CD4-positive, CD25-positive, alpha-beta regulatory T cell (primary cell): ENCODE results near the gene PLCXD3. TPM values are rescaled to one million over a fixed set of nuclear protein-coding genes. Genes with fewer than 3 reads are reported as not detected.

Source experiments
- ATAC-seq, 2 donors: fragments of 150-1000 bp; cut with Tn5 transposase; one replicate each; pipeline ENCODE4 v1.10.0; 2021; ENCODE audit warnings: low read depth in 2 of 2, moderate number of reproducible peaks in 2 of 2, moderate library complexity in 1 of 2
- DNase-seq, 3 donors: peaks; one replicate each; pipeline versions ENCODE4 v3.0.0 to v3.0.0-alpha.2; 2012 to 2022; ENCODE audit warnings: mixed read lengths in 1 of 3
- H3K27ac ChIP-seq: one replicate; pipeline ENCODE4 v1.7.0; 2013; ENCODE audit warnings: mild to moderate bottlenecking, low read length; ENCODE audit not compliant: insufficient read depth, poor library complexity, severe bottlenecking
- H3K27me3 ChIP-seq: one replicate; pipeline ENCODE4 v1.7.0; 2013; ENCODE audit warnings: low read length; ENCODE audit not compliant: control insufficient read depth, insufficient read depth
- H3K36me3 ChIP-seq: one replicate; pipeline ENCODE4 v1.7.0; 2013; ENCODE audit warnings: mild to moderate bottlenecking, low read length, moderate library complexity; ENCODE audit not compliant: control insufficient read depth, insufficient read depth
- H3K4me1 ChIP-seq: 2 replicates; pipeline ENCODE4 v1.7.0; 2013; ENCODE audit warnings: mild to moderate bottlenecking, low read length; ENCODE audit not compliant: insufficient read depth, control insufficient read depth, poor library complexity, severe bottlenecking
- H3K4me3 ChIP-seq: one replicate; pipeline ENCODE4 v1.7.0; 2013; ENCODE audit warnings: low read depth, mild to moderate bottlenecking, low read length, moderate library complexity
- H3K9me3 ChIP-seq, 2 experiments: 1 replicate in 1 of 2; 2 replicates in 1 of 2; pipeline ENCODE4 v1.7.0; 2013; ENCODE audit warnings: low read length in 2 of 2, mild to moderate bottlenecking in 1 of 2, moderate library complexity in 1 of 2; ENCODE audit not compliant: control insufficient read depth in 2 of 2
- H3K27ac Mint-ChIP-seq, 3 donors: one replicate each; pipeline ENCODE4 v1.8.0; 2020 to 2022; ENCODE audit warnings: mild to moderate bottlenecking in 3 of 3, mixed read lengths in 3 of 3, moderate library complexity in 2 of 3
- H3K27me3 Mint-ChIP-seq: one replicate; pipeline ENCODE4 v1.8.0; 2022; ENCODE audit warnings: mild to moderate bottlenecking, mixed read lengths
- H3K36me3 Mint-ChIP-seq: one replicate; pipeline ENCODE4 v1.8.0; 2020; ENCODE audit warnings: mixed read lengths
- H3K4me1 Mint-ChIP-seq, 4 donors: one replicate each; pipeline ENCODE4 v1.8.0; 2020 to 2022; ENCODE audit warnings: mixed read lengths in 4 of 4, mild to moderate bottlenecking in 1 of 4
- H3K4me3 Mint-ChIP-seq, 4 donors: one replicate each; pipeline ENCODE4 v1.8.0; 2020 to 2022; ENCODE audit warnings: mild to moderate bottlenecking in 4 of 4, mixed read lengths in 4 of 4, moderate library complexity in 3 of 4
- H3K9me3 Mint-ChIP-seq, 7 donors: one replicate each; pipeline ENCODE4 v1.8.0; 2020 to 2022; ENCODE audit warnings: mixed read lengths in 7 of 7, mild to moderate bottlenecking in 3 of 7, moderate library complexity in 2 of 7
- polyA plus RNA-seq, 4 donors: library from polyadenylated mRNA; unstranded; fragments of 300-500 nt; fragmentation: Illumina TruSeq; gene quantifications; one replicate each; pipeline ENCODE4 v1.2.3, GENCODE V29; 2021
- total RNA-seq: library from RNA; stranded (reverse); gene quantifications from one replicate; pipeline ENCODE4 v1.2.3, GENCODE V29; 2022

The PLCXD3 gene, protein sequence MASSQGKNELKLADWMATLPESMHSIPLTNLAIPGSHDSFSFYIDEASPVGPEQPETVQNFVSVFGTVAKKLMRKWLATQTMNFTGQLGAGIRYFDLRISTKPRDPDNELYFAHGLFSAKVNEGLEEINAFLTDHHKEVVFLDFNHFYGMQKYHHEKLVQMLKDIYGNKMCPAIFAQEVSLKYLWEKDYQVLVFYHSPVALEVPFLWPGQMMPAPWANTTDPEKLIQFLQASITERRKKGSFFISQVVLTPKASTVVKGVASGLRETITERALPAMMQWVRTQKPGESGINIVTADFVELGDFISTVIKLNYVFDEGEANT
- total RNA-seq (not detected), polyA plus RNA-seq (not detected)

DNA sequence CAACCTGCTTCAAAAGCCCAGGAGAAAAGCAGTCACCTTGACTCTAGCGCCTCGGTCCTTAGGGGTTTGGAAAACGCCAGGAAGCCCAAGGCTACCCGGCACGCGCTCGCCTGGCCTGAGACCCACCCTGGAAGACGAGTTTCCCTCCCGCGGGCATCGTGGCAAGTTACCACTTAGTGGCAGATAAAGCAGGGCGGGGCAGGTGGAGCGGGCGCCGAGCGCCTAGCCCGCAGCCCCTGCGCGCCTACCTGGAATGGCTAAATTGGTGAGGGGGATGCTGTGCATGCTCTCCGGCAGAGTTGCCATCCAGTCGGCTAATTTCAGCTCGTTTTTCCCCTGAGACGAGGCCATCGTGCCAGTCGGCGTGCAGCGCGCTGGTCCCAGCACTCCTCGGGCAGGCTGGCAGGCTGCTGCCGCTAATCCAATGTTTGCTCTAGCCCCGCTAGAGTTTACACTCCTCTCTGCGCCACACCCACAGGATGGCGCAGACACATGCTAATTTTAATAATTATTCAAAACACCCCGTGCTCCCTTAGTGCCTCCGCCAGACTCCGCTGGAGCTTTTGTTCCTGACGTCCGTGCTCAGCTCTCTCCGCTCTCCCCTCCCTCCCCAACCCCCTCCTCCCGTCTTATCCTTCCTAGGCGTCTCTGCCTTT lies at the start of gene PLCXD3:
TSS of gene PLCXD3 (minus strand) at position 426 of the 656 bp plus-strand sequence. CDS start at position 351, 75 bp downstream.
- Mint-ChIP-seq H3K36me3 (no peaks in the 10 kb centered on the region), H3K27me3 (peaks cover 36% of the 10 kb centered on the region), H3K27ac (no peak within 1 kb of the TSS), H3K9me3 (peaks cover 0 to 5% (median 0%) of the 10 kb centered on the region in 7 donors), H3K4me1 (peaks cover 0 to 2% (median 0%) of the 10 kb centered on the region in 4 donors), H3K4me3 (no peak within 1 kb of the TSS)
- Histone ChIP-seq H3K27me3 (no peaks in the 10 kb centered on the region), H3K9me3 (no peaks in the 10 kb centered on the region), H3K4me3 (no peak within 1 kb of the TSS), H3K27ac (no peak within 1 kb of the TSS), H3K4me1 (no peaks in the 10 kb centered on the region), H3K36me3 (no peaks in the 10 kb centered on the region)
- no peak for ATAC-seq
- DNase-seq: no peak

DNA sequence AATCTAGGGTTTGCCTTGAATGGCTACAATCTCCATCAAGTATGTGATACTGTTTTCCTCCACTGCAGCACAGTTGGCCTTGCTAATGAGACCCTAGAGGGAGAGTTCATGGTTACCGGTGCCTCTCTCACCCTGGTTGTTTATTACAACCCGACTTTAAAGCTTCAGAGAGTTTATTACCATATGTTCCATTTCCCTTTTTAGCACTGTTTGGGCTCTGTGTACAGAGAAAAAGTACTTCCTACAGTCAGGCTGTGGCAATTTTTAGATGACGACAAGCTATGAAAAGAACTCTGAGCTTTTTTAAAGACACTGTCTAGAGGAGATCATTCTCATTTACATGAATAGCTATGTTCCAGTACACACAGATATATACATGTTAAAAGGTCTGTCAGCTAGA lies 48.8 kb upstream of the PLCXD3 start:
- no peak overlapping the region for H3K4me3 ChIP-seq
- no peaks in the 10 kb centered on the region for H3K4me1 ChIP-seq
- no peaks in the 10 kb centered on the region for H3K27me3 ChIP-seq
- Mint-ChIP-seq H3K4me1 (no peaks in the 10 kb centered on the region), H3K27me3 (no peaks in the 10 kb centered on the region), H3K9me3 (peaks cover 0 to 5% (median 3%) of the 10 kb centered on the region in 7 donors), H3K27ac (no peak overlapping the region), H3K36me3 (no peaks in the 10 kb centered on the region), H3K4me3 (no peak overlapping the region)
- H3K27ac ChIP-seq: no peak overlapping the region
- no peak for ATAC-seq
- no peaks in the 10 kb centered on the region for H3K9me3 ChIP-seq
- no peaks in the 10 kb centered on the region for H3K36me3 ChIP-seq
- no peak for DNase-seq

DNA sequence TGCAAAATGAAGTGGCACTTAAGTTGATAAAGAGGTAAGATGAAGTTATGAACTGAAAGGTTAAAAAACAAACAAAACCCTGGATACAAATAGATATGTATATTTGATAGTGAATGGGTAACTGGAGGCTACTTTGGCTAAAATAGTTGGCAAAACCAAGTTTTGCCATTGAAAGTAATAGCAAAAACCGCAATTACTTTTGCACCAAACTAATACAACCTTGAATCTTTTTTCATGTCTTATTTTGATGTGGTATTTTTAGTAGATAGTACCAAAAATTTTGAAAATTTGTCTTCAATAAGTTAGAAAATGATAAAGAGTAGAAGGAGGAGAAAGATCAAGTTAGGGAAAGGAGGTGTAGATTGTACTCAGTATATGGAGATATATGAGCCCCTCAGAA lies 47.9 kb upstream of the PLCXD3 start:
- ATAC-seq: no peak
- H3K4me3 ChIP-seq: no peak overlapping the region
- Mint-ChIP-seq H3K9me3 (peaks cover 0 to 5% (median 3%) of the 10 kb centered on the region in 7 donors), H3K4me3 (no peak overlapping the region), H3K27me3 (no peaks in the 10 kb centered on the region), H3K36me3 (no peaks in the 10 kb centered on the region), H3K4me1 (no peaks in the 10 kb centered on the region), H3K27ac (no peak overlapping the region)
- no peaks in the 10 kb centered on the region for H3K4me1 ChIP-seq
- no peak overlapping the region for H3K27ac ChIP-seq
- no peak for DNase-seq
- H3K36me3 ChIP-seq: no peaks in the 10 kb centered on the region
- H3K9me3 ChIP-seq: no peaks in the 10 kb centered on the region
- no peaks in the 10 kb centered on the region for H3K27me3 ChIP-seq

DNA sequence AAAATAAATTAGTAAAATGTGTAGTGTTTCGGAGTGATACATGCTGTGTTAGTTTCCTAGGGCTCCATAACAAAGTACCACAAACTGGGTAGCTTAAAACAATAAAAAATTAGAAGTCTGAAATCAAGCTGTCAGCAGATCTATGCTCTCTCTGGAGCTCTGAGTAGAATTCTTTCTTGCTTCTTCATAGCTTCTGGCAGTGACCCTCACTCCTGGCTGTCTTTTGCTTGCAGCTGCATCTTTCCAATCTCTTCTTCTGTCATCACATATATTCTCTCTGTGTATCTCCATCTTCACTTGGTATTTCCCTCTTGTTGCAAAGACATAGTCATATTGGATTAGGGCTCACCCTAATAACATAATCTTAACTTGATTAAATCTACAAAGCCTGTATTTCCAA lies 37.6 kb upstream of the PLCXD3 start:
- Histone ChIP-seq H3K4me3 (no peak overlapping the region), H3K36me3 (no peaks in the 10 kb centered on the region), H3K27me3 (no peaks in the 10 kb centered on the region), H3K9me3 (no peaks in the 10 kb centered on the region), H3K4me1 (no peaks in the 10 kb centered on the region), H3K27ac (no peak overlapping the region)
- H3K27me3 Mint-ChIP-seq: no peaks in the 10 kb centered on the region
- H3K36me3 Mint-ChIP-seq: no peaks in the 10 kb centered on the region
- no peak overlapping the region for H3K27ac Mint-ChIP-seq
- peaks cover 0 to 14% (median 4%) of the 10 kb centered on the region in 7 donors for H3K9me3 Mint-ChIP-seq
- H3K4me1 Mint-ChIP-seq: no peaks in the 10 kb centered on the region
- no peak for DNase-seq
- no peak overlapping the region for H3K4me3 Mint-ChIP-seq
- ATAC-seq: no peak

DNA sequence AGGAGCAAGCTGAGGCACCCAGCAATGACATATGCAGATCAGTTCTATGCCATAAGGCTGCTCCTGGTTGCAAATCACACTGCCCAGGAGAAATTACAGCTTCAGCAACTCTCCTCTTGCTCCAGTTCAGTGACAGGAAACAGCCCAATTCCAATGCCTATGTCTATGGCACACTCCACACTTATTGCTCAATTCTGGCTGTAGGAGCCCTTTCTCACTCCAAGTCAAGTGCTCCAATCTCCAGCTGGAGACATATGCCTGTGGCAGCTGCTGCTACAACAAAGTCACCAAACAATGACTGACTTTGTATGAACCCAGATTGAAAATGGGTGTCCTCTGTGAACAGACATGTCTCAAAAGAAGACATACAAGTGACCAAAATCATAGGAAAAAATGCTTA lies 31.8 kb upstream of the PLCXD3 start:
- H3K9me3 Mint-ChIP-seq: peaks cover 0 to 6% (median 3%) of the 10 kb centered on the region in 7 donors
- Histone ChIP-seq H3K27me3 (no peaks in the 10 kb centered on the region), H3K4me1 (no peaks in the 10 kb centered on the region), H3K27ac (no peak overlapping the region), H3K36me3 (no peaks in the 10 kb centered on the region), H3K4me3 (no peak overlapping the region), H3K9me3 (no peaks in the 10 kb centered on the region)
- no peak overlapping the region for H3K4me3 Mint-ChIP-seq
- H3K36me3 Mint-ChIP-seq: no peaks in the 10 kb centered on the region
- H3K27me3 Mint-ChIP-seq: no peaks in the 10 kb centered on the region
- no peak overlapping the region for H3K27ac Mint-ChIP-seq
- no peaks in the 10 kb centered on the region for H3K4me1 Mint-ChIP-seq
- DNase-seq (no peak), ATAC-seq (no peak)

DNA sequence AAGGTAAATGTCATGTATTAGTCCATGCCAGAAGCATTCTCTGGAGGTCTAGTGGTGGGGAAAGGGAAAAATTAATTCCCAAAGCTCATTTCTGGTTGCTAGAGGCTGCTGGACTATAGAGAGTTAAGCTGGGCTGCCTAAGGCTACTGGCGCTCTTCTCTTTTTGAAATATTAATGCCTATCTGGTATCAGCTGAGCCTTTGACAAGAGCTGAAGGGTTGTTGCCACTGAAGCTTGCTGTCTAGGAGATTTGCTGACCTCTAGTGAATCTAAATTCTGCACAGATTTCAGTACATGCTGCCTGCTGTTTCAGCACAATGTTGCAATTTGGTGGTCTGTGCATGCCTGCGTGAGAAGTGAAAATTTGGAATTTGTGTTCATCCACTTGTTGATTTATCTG lies 29.1 kb upstream of the PLCXD3 start:
- Mint-ChIP-seq H3K9me3 (peaks cover 2 to 14% (median 5%) of the 10 kb centered on the region in 7 donors), H3K4me1 (no peaks in the 10 kb centered on the region), H3K27ac (no peak overlapping the region), H3K4me3 (no peak overlapping the region), H3K36me3 (no peaks in the 10 kb centered on the region), H3K27me3 (no peaks in the 10 kb centered on the region)
- no peak overlapping the region for H3K27ac ChIP-seq
- no peak for ATAC-seq
- H3K9me3 ChIP-seq: no peaks in the 10 kb centered on the region
- H3K27me3 ChIP-seq: no peaks in the 10 kb centered on the region
- no peaks in the 10 kb centered on the region for H3K4me1 ChIP-seq
- H3K4me3 ChIP-seq: no peak overlapping the region
- H3K36me3 ChIP-seq: no peaks in the 10 kb centered on the region
- DNase-seq: no peak

DNA sequence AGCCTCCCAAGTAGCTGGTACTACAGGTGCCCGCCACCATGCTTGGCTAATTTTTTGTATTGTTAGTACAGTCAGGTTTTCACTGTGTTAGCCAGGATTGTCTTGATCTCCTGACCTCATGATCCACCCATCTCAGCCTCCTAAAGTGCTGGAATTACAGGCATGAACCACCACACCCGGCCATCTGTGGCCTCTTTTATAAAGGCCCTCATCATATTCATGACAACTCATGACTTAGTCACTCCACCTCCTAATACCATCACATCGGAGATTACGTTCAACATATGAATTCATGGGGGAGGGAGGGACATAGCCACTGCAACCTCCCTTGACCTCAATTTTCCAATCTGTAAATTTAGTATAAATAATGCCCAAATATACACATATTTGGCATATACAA lies 27.2 kb upstream of the PLCXD3 start:
- Mint-ChIP-seq H3K4me1 (no peaks in the 10 kb centered on the region), H3K27me3 (no peaks in the 10 kb centered on the region), H3K4me3 (no peak overlapping the region), H3K36me3 (no peaks in the 10 kb centered on the region), H3K27ac (no peak overlapping the region), H3K9me3 (peaks cover 2 to 14% (median 6%) of the 10 kb centered on the region in 7 donors)
- Histone ChIP-seq H3K27ac (no peak overlapping the region), H3K36me3 (no peaks in the 10 kb centered on the region), H3K4me1 (no peaks in the 10 kb centered on the region), H3K27me3 (no peaks in the 10 kb centered on the region), H3K9me3 (no peaks in the 10 kb centered on the region), H3K4me3 (no peak overlapping the region)
- ATAC-seq (no peak), DNase-seq (no peak)

DNA sequence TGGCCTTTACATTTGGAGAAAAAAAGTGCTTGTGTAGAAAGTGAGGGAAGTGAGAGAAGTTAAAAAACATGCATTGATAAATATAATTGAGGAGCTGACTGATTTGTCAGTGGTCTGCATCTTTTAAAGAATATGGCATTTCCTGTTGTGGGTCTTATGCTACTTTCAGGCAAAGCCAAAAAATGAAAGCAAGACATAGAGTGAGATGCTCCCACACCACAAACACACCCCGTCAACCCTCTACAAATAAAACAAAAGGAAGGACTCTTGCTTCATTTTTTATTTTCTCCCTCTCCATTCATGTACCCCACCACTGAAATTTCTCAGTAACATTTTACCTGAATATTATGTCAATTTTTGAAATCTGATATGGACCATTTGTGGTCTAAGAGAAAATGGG lies 22.1 kb upstream of the PLCXD3 start:
- H3K27me3 Mint-ChIP-seq: no peaks in the 10 kb centered on the region

More for the DNA sequence above, 22.1 kb upstream of the PLCXD3 start:
- ATAC-seq (no peak), DNase-seq (no peak)
- H3K27me3 ChIP-seq: no peaks in the 10 kb centered on the region
- Mint-ChIP-seq H3K9me3 (peaks cover 2 to 11% (median 4%) of the 10 kb centered on the region in 7 donors), H3K27ac (no peak overlapping the region), H3K4me3 (no peak overlapping the region), H3K36me3 (no peaks in the 10 kb centered on the region), H3K4me1 (no peaks in the 10 kb centered on the region)
- no peaks in the 10 kb centered on the region for H3K4me1 ChIP-seq
- no peak overlapping the region for H3K27ac ChIP-seq
- H3K9me3 ChIP-seq: no peaks in the 10 kb centered on the region
- H3K36me3 ChIP-seq: no peaks in the 10 kb centered on the region
- H3K4me3 ChIP-seq: no peak overlapping the region
